Subcutaneous adipose tissue (tissue), 4 donors: ENCODE measurements around the gene TMEM86A. TPM values are rescaled to one million over a fixed set of nuclear protein-coding genes. Genes with fewer than 3 reads are reported as not detected.

Source experiments
- CTCF ChIP-seq: fragments of 450-650 bp; IDR thresholded peaks from one replicate; pipeline ENCODE4 v1.5.1; 2016; ENCODE audit warnings: low read depth, mild to moderate bottlenecking, control low read depth, antibody characterized with exemption, moderate library complexity
- total RNA-seq, 4 donors: library from RNA; depleted of rRNA; stranded (reverse); fragments of >200 nt; gene quantifications; one replicate each; pipeline ENCODE4 v1.1.0, GENCODE V29; 2016

TMEM86A gene
- total RNA-seq, 4 donors from 2014 or later, result 3.4 to 16.1 (median 10.1) TPM

- no peak for TF ChIP-seq CTCF
Measured at GRCh38 chr11:18722293-18722637, 23.7 kb downstream of the TMEM86A start.

- TF ChIP-seq CTCF, result no peak
Measured at GRCh38 chr11:18723991-18724390, 25.4 kb downstream of the TMEM86A start.

- no peak for TF ChIP-seq CTCF
Measured at GRCh38 chr11:18726040-18726439, 27.5 kb downstream of the TMEM86A start, which contains the start of gene IGSF22. Gene IGSF22, minus strand, starts transcription at chr11:18726188. Its CDS starts 1,952 bp downstream, at chr11:18724236.

GRCh38 chr11:18727479-18728236 is 29.1 kb downstream of the TMEM86A start:
- TF ChIP-seq CTCF, result no peak

- TF ChIP-seq CTCF, result no peak
Measured at GRCh38 chr11:18728658-18729057, 30.1 kb downstream of the TMEM86A start.

GRCh38 chr11:18729426-18729825 is 30.8 kb downstream of the TMEM86A start:
- no peak for TF ChIP-seq CTCF

GRCh38 chr11:18730020-18730419 is 31.4 kb downstream of the TMEM86A start:
- TF ChIP-seq CTCF, result no peak
